C4-2B (cell line): ENCODE measurements around the gene NIM1K.
"Not testable (repeated sequence)": the region's sequence is repeated elsewhere in the genome, so short reads cannot be mapped to it uniquely, and the experiment has no call there.

Experiments
- H3K27ac ChIP-seq: fragments of 450-650 bp; 2 replicates; pipeline ENCODE4 v1.5.1; 2017
- ZFX ChIP-seq: fragments of 450-650 bp; IDR thresholded peaks from 2 replicates; pipeline ENCODE4 v1.6.1; 2017
- TF ChIP-seq, protein P1 (sequence below): fragments of 450-650 bp; conservative IDR thresholded peaks from 2 replicates; pipeline ENCODE4 v1.5.1; 2017; ENCODE audit warnings: mild to moderate bottlenecking

The NIM1K gene

DNA sequence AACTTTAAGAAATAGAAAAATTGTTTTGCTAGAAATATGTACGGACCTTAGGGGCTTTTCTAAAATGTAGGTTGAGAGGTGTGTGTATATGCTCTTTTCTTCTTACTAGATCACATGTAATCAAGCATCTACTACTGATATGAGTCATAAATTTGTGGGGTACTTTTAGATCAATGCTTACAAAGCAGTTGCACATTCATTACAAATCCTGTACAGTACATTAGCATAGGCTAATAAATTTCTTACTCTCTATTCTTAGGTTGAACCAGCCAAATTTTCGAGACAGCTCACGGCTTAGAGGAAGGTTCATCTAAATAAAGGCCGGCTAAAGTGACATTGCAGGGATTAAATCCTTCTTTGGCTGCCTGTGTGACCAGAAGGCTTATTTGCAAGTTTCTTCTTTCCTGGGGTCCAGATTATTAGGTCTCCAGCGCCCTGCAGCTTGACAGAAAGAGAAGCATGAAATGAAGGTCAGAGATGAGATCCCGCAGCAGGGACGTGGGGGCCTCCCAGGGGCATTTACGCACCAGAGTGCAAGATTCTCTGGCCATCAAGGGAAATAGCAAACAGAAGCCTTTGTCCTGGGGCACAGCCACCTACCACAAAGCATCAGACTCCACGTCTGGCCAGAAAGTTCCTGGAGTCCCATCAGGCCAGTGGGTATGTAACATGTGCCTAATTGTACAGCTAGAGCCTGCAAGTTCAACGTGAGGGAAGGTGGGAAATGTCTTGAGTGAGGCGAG is 53.0 kb downstream of the NIM1K start:
- H3K27ac ChIP-seq: no peak overlapping the region

GRCh38 chr5:43245724-43246385 is 53.8 kb downstream of the NIM1K start:
- TF ChIP-seq, protein P1, sequence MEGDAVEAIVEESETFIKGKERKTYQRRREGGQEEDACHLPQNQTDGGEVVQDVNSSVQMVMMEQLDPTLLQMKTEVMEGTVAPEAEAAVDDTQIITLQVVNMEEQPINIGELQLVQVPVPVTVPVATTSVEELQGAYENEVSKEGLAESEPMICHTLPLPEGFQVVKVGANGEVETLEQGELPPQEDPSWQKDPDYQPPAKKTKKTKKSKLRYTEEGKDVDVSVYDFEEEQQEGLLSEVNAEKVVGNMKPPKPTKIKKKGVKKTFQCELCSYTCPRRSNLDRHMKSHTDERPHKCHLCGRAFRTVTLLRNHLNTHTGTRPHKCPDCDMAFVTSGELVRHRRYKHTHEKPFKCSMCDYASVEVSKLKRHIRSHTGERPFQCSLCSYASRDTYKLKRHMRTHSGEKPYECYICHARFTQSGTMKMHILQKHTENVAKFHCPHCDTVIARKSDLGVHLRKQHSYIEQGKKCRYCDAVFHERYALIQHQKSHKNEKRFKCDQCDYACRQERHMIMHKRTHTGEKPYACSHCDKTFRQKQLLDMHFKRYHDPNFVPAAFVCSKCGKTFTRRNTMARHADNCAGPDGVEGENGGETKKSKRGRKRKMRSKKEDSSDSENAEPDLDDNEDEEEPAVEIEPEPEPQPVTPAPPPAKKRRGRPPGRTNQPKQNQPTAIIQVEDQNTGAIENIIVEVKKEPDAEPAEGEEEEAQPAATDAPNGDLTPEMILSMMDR: no peak
- no peak for TF ChIP-seq ZFX
- no peak overlapping the region for H3K27ac ChIP-seq

More for the DNA sequence above, 53.0 kb downstream of the NIM1K start:
- TF ChIP-seq ZFX: no peak
- TF ChIP-seq, protein P1: no peak

- TF ChIP-seq, protein P1: no peak
- TF ChIP-seq ZFX: no peak
These were observed 59.7 kb downstream of the NIM1K start for GRCh38 chr5:43251754-43252153.

DNA sequence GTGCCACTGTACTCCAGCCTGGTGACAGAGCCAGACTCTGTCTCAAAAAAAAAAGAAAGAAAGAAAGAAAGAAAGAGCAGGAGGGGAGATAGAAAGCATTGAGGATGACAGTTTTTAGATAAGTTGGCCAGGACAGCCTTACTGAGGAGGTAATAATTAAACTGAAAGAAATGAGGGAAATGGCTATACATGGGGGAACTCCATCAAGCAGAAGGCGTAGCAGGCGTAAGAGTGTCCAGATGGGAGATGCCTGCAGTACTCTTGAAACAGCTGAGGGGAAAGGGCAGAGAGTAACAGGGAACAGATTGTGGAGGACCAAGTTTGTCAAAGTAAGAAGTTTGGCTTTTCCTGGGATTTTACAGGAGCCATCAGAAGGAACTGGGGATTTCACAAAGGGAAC is 63.7 kb downstream of the NIM1K start:
- no peak overlapping the region for H3K27ac ChIP-seq
- TF ChIP-seq, protein P1: no peak
- TF ChIP-seq ZFX: no peak

More at GRCh38 chr5:43251754-43252153, 59.7 kb downstream of the NIM1K start:
- H3K27ac ChIP-seq: no peak overlapping the region

- TF ChIP-seq, protein P1: no peak
- no peak overlapping the region for H3K27ac ChIP-seq
These were observed 64.4 kb downstream of the NIM1K start for GRCh38 chr5:43256261-43256966.

DNA sequence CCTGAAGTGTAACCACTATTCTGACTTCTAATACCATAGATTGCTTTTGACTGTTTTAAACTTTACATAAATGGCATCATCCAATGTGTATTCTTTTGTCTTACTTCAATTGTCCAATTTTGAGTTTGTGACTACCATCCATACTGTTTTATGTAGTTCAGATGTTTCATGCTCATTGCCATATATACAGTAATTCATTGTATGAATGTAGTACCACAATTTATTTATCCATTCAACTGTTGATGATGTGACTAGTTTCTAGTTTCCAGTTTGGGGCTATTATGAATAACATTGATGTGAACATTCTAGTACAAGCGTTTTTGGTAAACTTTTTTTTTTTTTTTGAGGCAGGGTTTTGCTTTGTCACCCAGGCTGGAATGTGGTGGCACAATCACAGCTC is 66.1 kb downstream of the NIM1K start:
- no peak for TF ChIP-seq ZFX
- TF ChIP-seq, protein P1: no peak
- no peak overlapping the region for H3K27ac ChIP-seq

- not testable (repeated sequence) for H3K27ac ChIP-seq
These were observed 70.2 kb downstream of the NIM1K start for GRCh38 chr5:43262269-43262668.
